HepG2 (cell line): Measurements from ENCODE around the gene KCNK17. TPM values are rescaled to one million over a fixed set of nuclear protein-coding genes. Genes with fewer than 3 reads are reported as not detected.

ENCODE experiments used
- ATAC-seq: fragments of 200-7000 bp; cut with Tn5 transposase; 3 replicates; pipeline ENCODE4 v1.9.1; 2020; ENCODE audit warnings: mild to moderate bottlenecking, moderate library complexity
- BruUV-seq: library from RNA; stranded (reverse); fragments of 400-500 nt; replicated peaks from 2 replicates; lab custom pipeline; 2021; lab: Mats Ljungman, UMichigan
- CTCF ChIA-PET: fragments of 300-600 bp; formaldehyde crosslinking; extraction: SDS; loops from one replicate; lab custom pipeline; 2021; ENCODE audit warnings: low total read pairs, inconsistent platforms, low intra/inter-chr PET ratio; lab: Yijun Ruan, JAX
- POLR2A ChIA-PET: fragments of 350-600 bp; sonication (Branson Sonifier 250); formaldehyde crosslinking; loops from one replicate; lab custom pipeline; 2020; ENCODE audit warnings: antibody characterized with exemption, inconsistent platforms; lab: Yijun Ruan, JAX
- DNase-seq: peaks from one replicate; pipeline ENCODE4 v3.0.0-alpha.2; 2015; ENCODE audit warnings: low spot score
- FAIRE-seq: peaks from 3 replicates; lab custom pipeline; 2011; peaks lifted over from hg19 to GRCh38; lab: Jason Lieb, UNC
- H2AFZ ChIP-seq: one replicate; pipeline ENCODE4 v1.6.1; 2011; ENCODE audit warnings: low read length, inconsistent platforms
- H3K27ac ChIP-seq: fragments of 300-600 bp; 3 replicates; pipeline ENCODE4 v1.8.0; 2011; ENCODE audit warnings: mixed run types, mild to moderate bottlenecking, mixed read lengths, low read length, inconsistent platforms; ENCODE audit not compliant: insufficient read depth; ENCODE audit errors: extremely low read length
- H3K27me3 ChIP-seq, 2 experiments: fragments of 200-600 bp in 1 of 2; 2 replicates in 1 of 2; 3 replicates in 1 of 2; pipeline versions ENCODE4 v1.6.0 to v1.8.0; 2011; ENCODE audit warnings: low read length in 2 of 2, mild to moderate bottlenecking in 2 of 2, moderate library complexity in 2 of 2, inconsistent platforms in 1 of 2; ENCODE audit not compliant: insufficient read depth in 2 of 2, control insufficient read depth in 1 of 2
- H3K36me3 ChIP-seq, 2 experiments: fragments of 200-600 bp in 1 of 2; replicated peaks in 1 of 2; 2 replicates in 1 of 2; 3 replicates in 1 of 2; pipeline versions ENCODE4 v1.5.1 to v1.8.0; 2011; ENCODE audit warnings: low read length in 2 of 2, inconsistent platforms in 1 of 2; ENCODE audit not compliant: insufficient read depth in 2 of 2, control insufficient read depth in 1 of 2
- H3K4me1 ChIP-seq: 2 replicates; pipeline ENCODE4 v1.5.1; 2012; ENCODE audit warnings: low read length, inconsistent platforms; ENCODE audit not compliant: insufficient read depth
- H3K4me2 ChIP-seq: 2 replicates; pipeline ENCODE4 v1.6.0; 2011; ENCODE audit warnings: low read depth, low read length, inconsistent platforms
- H3K4me3 ChIP-seq, 3 experiments: fragments of 200-600 bp in 1 of 3; sonication (generic), shearing (Covaris generic) in 1 of 3; replicated peaks in 1 of 3; 2 replicates each; pipeline ENCODE4 v1.5.1; 2011 to 2016; ENCODE audit warnings: low read length in 3 of 3, inconsistent platforms in 2 of 3, low read depth in 2 of 3, mild to moderate bottlenecking in 2 of 3, control low read depth in 1 of 3, mixed read lengths in 1 of 3; ENCODE audit not compliant: insufficient read depth in 1 of 3
- H3K79me2 ChIP-seq: one replicate; pipeline ENCODE4 v1.6.1; 2011; ENCODE audit warnings: low read length, inconsistent platforms; ENCODE audit not compliant: insufficient read depth
- H3K9ac ChIP-seq: 2 replicates; pipeline ENCODE4 v1.6.0; 2011; ENCODE audit warnings: mild to moderate bottlenecking, low read depth, low read length, inconsistent platforms; ENCODE audit not compliant: insufficient read depth
- H3K9me3 ChIP-seq: 2 replicates; pipeline ENCODE4 v1.5.1; 2012; ENCODE audit warnings: mild to moderate bottlenecking, low read length
- H4K20me1 ChIP-seq: 2 replicates; pipeline ENCODE4 v1.6.0; 2011; ENCODE audit warnings: inconsistent platforms, mild to moderate bottlenecking, low read length, moderate library complexity; ENCODE audit not compliant: insufficient read depth
- HDAC1 ChIP-seq: sonication (generic); formaldehyde crosslinking; IDR thresholded peaks from 2 replicates; pipeline ENCODE4 v1.5.1; 2020; ENCODE audit warnings: mild to moderate bottlenecking, missing genetic modification reagents
- KLF9 ChIP-seq: IDR thresholded peaks from 2 replicates; pipeline ENCODE4 v1.6.1; 2016; ENCODE audit warnings: low read depth
- MEIS1 ChIP-seq: sonication (generic); formaldehyde crosslinking; IDR thresholded peaks from 2 replicates; pipeline ENCODE4 v1.9.0; 2021; ENCODE audit warnings: mild to moderate bottlenecking, missing genetic modification reagents, moderate library complexity, borderline replicate concordance
- NPAS2 ChIP-seq: sonication (generic); formaldehyde crosslinking; IDR thresholded peaks from 2 replicates; pipeline ENCODE4 v1.8.0; 2022; ENCODE audit warnings: mild to moderate bottlenecking, missing genetic modification reagents, borderline replicate concordance
- SP1 ChIP-seq, 2 experiments: fragments of 450-650 bp in 1 of 2; sonication (generic) in 1 of 2; formaldehyde crosslinking in 1 of 2; IDR thresholded peaks; 2 replicates each; pipeline versions ENCODE4 v1.4.0 to v1.6.1; 2016 to 2020; ENCODE audit warnings: missing genetic modification reagents in 1 of 2
- ZNF331 ChIP-seq: sonication (generic); formaldehyde crosslinking; IDR thresholded peaks from 2 replicates; pipeline ENCODE4 v1.4.0; 2020; ENCODE audit warnings: missing genetic modification reagents
- ZNF552 ChIP-seq: sonication (generic); formaldehyde crosslinking; IDR thresholded peaks from 2 replicates; pipeline ENCODE4 v1.9.0; 2022; ENCODE audit warnings: missing genetic modification reagents, mild to moderate bottlenecking, borderline replicate concordance
- WGBS: methylation state at CpG from one replicate; pipeline ENCODE4 v1.1.6; 2017; ENCODE audit warnings: low lambda C conversion rate; 5-methylcytosine and 5-hydroxymethylcytosine counted together
- in situ Hi-C: cut with HindIII; loops from 2 replicates; pipeline ENCODE4 v1.10.0; 2017; ENCODE audit warnings: low pct_unique_long_range_greater_than_20kb; ENCODE audit not compliant: extremely low pct_ligation_motif_present
- intact Hi-C: fragments of 100-400 bp; cut with micrococcal nuclease; formaldehyde crosslinking; loops from one replicate; pipeline ENCODE4 v1.10.0; 2022; ENCODE audit not compliant: unreplicated experiment
- polyA plus RNA-seq, 8 experiments: library from polyadenylated mRNA; depleted of rRNA in 3 of 8; stranded (reverse) in 7 of 8; unstranded in 1 of 8; fragments of >200 nt; fragmentation: Illumina TruSeq in 4 of 8; extraction: Trizol in 4 of 8; gene quantifications; 2 replicates each; pipeline versions ENCODE4 v1.2.1 to v1.2.3, GENCODE V29; 2011 to 2016; ENCODE audit warnings: low read depth in 4 of 8, missing spikeins in 1 of 8, mixed read lengths in 1 of 8; ENCODE audit not compliant: insufficient read depth in 1 of 8
- total RNA-seq, 5 experiments: library from RNA; depleted of rRNA; stranded (reverse); fragments of >200 nt; fragmentation: Illumina TruSeq; extraction: Trizol; gene quantifications; 2 replicates each; pipeline ENCODE4 v1.2.3, GENCODE V29; 2016; ENCODE audit warnings: low read depth in 1 of 5
- TF ChIP-seq, protein P1 (sequence below): sonication (generic); formaldehyde crosslinking; IDR thresholded peaks from 2 replicates; pipeline ENCODE4 v1.4.0; 2020; ENCODE audit warnings: missing genetic modification reagents
- TF ChIP-seq, protein P2 (sequence below): sonication (generic); formaldehyde crosslinking; IDR thresholded peaks from 2 replicates; pipeline ENCODE4 v1.4.0; 2020; ENCODE audit warnings: low read depth, missing genetic modification reagents
- TF ChIP-seq, protein P3 (sequence below), 2 experiments: fragments of 450-650 bp in 1 of 2; sonication (generic) in 1 of 2; formaldehyde crosslinking; IDR thresholded peaks; 2 replicates each; pipeline versions ENCODE4 v1.5.0 to v1.8.0; 2020 to 2022; ENCODE audit warnings: mild to moderate bottlenecking in 1 of 2, missing genetic modification reagents in 1 of 2

KCNK17 gene
- total and polyA plus RNA-seq, 2 of the 13 experiments (the other 11 are each of a cell fraction or from before 2014, with no cell fraction given), result not detected

DNA sequence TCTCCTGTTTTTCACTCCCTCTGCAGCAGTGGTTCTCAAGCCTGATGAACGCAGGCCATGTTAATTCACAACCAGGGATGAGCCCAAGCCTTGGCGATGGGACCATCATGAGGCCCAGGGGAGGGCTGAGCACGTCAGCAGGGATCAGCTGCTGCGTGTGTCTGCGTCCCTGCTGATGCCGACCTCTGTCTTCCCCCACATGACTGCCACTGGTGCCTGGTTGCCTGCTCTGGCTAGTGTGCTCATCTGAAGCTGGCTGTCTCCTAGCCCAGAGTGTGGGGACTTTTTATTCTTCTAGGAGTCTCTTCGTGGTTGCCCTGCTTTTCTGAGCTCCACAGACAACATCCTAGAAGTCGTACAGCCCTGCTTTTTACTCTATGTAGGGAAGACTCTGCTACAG is 49.1 kb upstream of the KCNK17 start:
- no TSS peak for BruUV-seq
- H3K9me3 ChIP-seq, result no peaks in the 10 kb centered on the region
- TF ChIP-seq, protein P1, sequence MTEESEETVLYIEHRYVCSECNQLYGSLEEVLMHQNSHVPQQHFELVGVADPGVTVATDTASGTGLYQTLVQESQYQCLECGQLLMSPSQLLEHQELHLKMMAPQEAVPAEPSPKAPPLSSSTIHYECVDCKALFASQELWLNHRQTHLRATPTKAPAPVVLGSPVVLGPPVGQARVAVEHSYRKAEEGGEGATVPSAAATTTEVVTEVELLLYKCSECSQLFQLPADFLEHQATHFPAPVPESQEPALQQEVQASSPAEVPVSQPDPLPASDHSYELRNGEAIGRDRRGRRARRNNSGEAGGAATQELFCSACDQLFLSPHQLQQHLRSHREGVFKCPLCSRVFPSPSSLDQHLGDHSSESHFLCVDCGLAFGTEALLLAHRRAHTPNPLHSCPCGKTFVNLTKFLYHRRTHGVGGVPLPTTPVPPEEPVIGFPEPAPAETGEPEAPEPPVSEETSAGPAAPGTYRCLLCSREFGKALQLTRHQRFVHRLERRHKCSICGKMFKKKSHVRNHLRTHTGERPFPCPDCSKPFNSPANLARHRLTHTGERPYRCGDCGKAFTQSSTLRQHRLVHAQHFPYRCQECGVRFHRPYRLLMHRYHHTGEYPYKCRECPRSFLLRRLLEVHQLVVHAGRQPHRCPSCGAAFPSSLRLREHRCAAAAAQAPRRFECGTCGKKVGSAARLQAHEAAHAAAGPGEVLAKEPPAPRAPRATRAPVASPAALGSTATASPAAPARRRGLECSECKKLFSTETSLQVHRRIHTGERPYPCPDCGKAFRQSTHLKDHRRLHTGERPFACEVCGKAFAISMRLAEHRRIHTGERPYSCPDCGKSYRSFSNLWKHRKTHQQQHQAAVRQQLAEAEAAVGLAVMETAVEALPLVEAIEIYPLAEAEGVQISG (CRISPR knock-in tag), result no peak
- TF ChIP-seq MEIS1 (no peak), HDAC1 (CRISPR knock-in tag) (no peak), SP1 (IDR thresholded peaks at IDR 0.05) (no peak), SP1 (CRISPR knock-in tag; IDR thresholded peaks at IDR 0.05) (no peak)
- DNase-seq (no peak), FAIRE-seq (no peak), ATAC-seq (no peak)
- no peaks in the 10 kb centered on the region for H3K4me1 ChIP-seq
- in situ Hi-C loops, result no loop called here
- H3K27ac ChIP-seq, result no peak overlapping the region
- WGBS, result 43% methylated on average over 8 of the region's 8 CpGs
- no peaks in the 10 kb centered on the region for H3K79me2 ChIP-seq
- no peak overlapping the region for H3K4me2 ChIP-seq
- H4K20me1 ChIP-seq, result no peaks in the 10 kb centered on the region; the same call in 1 of the 2 replicates
- H3K4me3 ChIP-seq, result no peak overlapping the region
- ChIA-PET CTCF (interaction anchor here (2.6 kb wide), 1 partner anchor 530 kb away, joined by 23 read pairs; no protein-coding TSS in a partner anchor), POLR2A (no interaction called here)
- H3K27me3 ChIP-seq, result no peaks in the 10 kb centered on the region
- intact Hi-C loops, result no loop called here
- H2AFZ ChIP-seq, result no peak overlapping the region
- H3K9ac ChIP-seq, result no peak overlapping the region
- no peaks in the 10 kb centered on the region for H3K36me3 ChIP-seq

- ATAC-seq (peak; percentile 46), FAIRE-seq (no peak), DNase-seq (no peak)
- H3K79me2 ChIP-seq, result no peaks in the 10 kb centered on the region
- no peaks in the 10 kb centered on the region for H3K36me3 ChIP-seq
- no peak overlapping the region for H3K9ac ChIP-seq
- no TSS peak for BruUV-seq
- POLR2A ChIA-PET, result no interaction called here
- in situ Hi-C loops, result no loop called here
- 33% methylated on average over 3 of the region's 3 CpGs for WGBS
- H3K4me2 ChIP-seq, result 0 out of 2 replicates have a peak overlapping the region, but pooled peaks have one; percentile 9
- no peaks in the 10 kb centered on the region; the same call in 1 of the 2 replicates for H4K20me1 ChIP-seq
- no peak overlapping the region for H3K4me3 ChIP-seq
- no peak overlapping the region for H2AFZ ChIP-seq
- CTCF ChIA-PET, result interaction anchor here (2.6 kb wide), 1 partner anchor 530 kb away, joined by 23 read pairs; no protein-coding TSS in a partner anchor
- H3K4me1 ChIP-seq, result no peaks in the 10 kb centered on the region
- intact Hi-C loops, result loop anchor here (1.0 kb wide), 1 partner anchor 530 kb away; no protein-coding TSS in a partner anchor
- no peaks in the 10 kb centered on the region for H3K9me3 ChIP-seq
- H3K27ac ChIP-seq, result no peak overlapping the region
- H3K27me3 ChIP-seq, result no peaks in the 10 kb centered on the region
- TF ChIP-seq KLF9 (no peak), ZNF331 (no peak), ZNF552 (no peak), NPAS2 (CRISPR knock-in tag) (no peak)
- TF ChIP-seq, protein P2, sequence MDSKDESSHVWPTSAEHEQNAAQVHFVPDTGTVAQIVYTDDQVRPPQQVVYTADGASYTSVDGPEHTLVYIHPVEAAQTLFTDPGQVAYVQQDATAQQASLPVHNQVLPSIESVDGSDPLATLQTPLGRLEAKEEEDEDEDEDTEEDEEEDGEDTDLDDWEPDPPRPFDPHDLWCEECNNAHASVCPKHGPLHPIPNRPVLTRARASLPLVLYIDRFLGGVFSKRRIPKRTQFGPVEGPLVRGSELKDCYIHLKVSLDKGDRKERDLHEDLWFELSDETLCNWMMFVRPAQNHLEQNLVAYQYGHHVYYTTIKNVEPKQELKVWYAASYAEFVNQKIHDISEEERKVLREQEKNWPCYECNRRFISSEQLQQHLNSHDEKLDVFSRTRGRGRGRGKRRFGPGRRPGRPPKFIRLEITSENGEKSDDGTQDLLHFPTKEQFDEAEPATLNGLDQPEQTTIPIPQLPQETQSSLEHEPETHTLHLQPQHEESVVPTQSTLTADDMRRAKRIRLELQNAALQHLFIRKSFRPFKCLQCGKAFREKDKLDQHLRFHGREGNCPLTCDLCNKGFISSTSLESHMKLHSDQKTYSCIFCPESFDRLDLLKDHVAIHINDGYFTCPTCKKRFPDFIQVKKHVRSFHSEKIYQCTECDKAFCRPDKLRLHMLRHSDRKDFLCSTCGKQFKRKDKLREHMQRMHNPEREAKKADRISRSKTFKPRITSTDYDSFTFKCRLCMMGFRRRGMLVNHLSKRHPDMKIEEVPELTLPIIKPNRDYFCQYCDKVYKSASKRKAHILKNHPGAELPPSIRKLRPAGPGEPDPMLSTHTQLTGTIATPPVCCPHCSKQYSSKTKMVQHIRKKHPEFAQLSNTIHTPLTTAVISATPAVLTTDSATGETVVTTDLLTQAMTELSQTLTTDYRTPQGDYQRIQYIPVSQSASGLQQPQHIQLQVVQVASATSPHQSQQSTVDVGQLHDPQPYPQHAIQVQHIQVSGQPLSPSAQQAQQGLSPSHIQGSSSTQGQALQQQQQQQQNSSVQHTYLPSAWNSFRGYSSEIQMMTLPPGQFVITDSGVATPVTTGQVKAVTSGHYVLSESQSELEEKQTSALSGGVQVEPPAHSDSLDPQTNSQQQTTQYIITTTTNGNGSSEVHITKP (CRISPR knock-in tag), result no peak
- TF ChIP-seq, protein P3, sequence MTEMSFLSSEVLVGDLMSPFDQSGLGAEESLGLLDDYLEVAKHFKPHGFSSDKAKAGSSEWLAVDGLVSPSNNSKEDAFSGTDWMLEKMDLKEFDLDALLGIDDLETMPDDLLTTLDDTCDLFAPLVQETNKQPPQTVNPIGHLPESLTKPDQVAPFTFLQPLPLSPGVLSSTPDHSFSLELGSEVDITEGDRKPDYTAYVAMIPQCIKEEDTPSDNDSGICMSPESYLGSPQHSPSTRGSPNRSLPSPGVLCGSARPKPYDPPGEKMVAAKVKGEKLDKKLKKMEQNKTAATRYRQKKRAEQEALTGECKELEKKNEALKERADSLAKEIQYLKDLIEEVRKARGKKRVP (CRISPR knock-in tag; IDR thresholded peaks at IDR 0.05), result no peak
Observed at GRCh38 chr6:39362487-39362865, 48.3 kb upstream of the KCNK17 start.
